Ectodermal cell (in vitro differentiated cells): Measurements from ENCODE around the gene VPS33B.
"Not testable (repeated sequence)": the region's sequence is repeated elsewhere in the genome, so short reads cannot be mapped to it uniquely, and the experiment has no call there.

Source experiments
- H3K27ac ChIP-seq: 2 replicates; pipeline ENCODE4 v1.7.0; 2013; ENCODE audit warnings: mild to moderate bottlenecking, low read depth, low read length; ENCODE audit not compliant: insufficient read depth, poor library complexity, severe bottlenecking
- H3K27me3 ChIP-seq: 2 replicates; pipeline ENCODE4 v1.7.0; 2013; ENCODE audit warnings: mild to moderate bottlenecking, low read length; ENCODE audit not compliant: insufficient read depth, control insufficient read depth, poor library complexity, severe bottlenecking
- H3K36me3 ChIP-seq: one replicate; pipeline ENCODE4 v1.7.0; 2013; ENCODE audit warnings: low read length; ENCODE audit not compliant: control insufficient read depth, insufficient read depth
- H3K4me1 ChIP-seq: one replicate; pipeline ENCODE4 v1.7.0; 2013; ENCODE audit warnings: low read length; ENCODE audit not compliant: control insufficient read depth, insufficient read depth
- H3K4me3 ChIP-seq: 2 replicates; pipeline ENCODE4 v1.7.0; 2013; ENCODE audit warnings: low read depth, low read length, control low read depth; ENCODE audit not compliant: insufficient read depth
- H3K9me3 ChIP-seq: 2 replicates; pipeline ENCODE4 v1.7.0; 2013; ENCODE audit warnings: mild to moderate bottlenecking, low read length, moderate library complexity; ENCODE audit not compliant: control insufficient read depth
- WGBS, 2 experiments: methylation state at CpG; one replicate each; pipeline ENCODE4 v1.1.7; 2013; ENCODE audit warnings: missing lambda C conversion rate in 2 of 2; 5-methylcytosine and 5-hydroxymethylcytosine counted together

VPS33B gene

DNA sequence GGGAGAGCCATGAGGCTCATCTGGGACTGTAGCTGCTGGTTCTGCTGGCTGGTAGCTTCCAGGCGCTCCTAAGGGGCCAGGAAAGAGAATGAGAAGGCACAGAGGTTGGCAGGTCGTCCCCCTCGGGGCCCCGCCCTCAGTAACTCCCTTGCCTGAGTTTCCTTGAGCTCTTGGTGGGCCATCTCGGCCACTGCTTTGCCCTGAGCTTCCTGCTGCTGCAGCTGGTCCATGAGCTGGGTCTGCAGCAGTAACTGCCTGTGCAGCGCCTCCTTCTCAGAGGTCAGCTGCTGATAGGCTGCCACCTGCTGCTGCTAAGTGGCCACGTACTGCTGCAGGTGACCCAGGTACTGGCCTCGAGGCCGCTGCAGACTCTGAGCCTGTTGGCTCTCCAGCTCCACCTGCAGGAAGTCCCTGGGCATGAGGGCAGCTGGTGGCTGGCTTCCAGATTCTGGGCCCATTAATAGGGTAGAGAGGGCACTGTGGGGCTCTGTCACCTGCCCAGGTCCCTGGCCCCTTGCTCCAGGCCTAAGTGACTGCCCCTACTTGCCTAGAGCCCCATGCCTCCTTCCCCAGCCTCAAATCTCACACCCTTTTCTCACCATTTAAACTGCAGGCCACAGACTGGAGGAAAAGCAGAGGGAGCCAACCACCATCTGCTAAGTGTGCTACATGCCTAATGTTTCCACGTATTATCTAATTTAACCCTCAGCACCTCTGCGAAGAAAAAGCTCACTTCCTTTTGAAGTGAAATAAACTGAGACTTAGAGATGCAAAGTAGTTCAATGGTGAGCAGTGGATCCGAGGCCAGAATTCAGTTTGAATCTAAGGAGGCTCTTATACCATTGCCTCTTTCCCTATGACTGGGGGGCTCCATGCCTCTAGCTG lies 10.8 kb upstream of the VPS33B start:
- no peak overlapping the region for H3K4me3 ChIP-seq
- no peaks in the 10 kb centered on the region for H3K27me3 ChIP-seq
- no peaks in the 10 kb centered on the region for H3K36me3 ChIP-seq
- H3K4me1 ChIP-seq: no peaks in the 10 kb centered on the region
- H3K27ac ChIP-seq: no peak overlapping the region
- WGBS, 2 experiments: 44 to 46% methylated on average over 12 of the region's 12 CpGs
- no peaks in the 10 kb centered on the region for H3K9me3 ChIP-seq

DNA sequence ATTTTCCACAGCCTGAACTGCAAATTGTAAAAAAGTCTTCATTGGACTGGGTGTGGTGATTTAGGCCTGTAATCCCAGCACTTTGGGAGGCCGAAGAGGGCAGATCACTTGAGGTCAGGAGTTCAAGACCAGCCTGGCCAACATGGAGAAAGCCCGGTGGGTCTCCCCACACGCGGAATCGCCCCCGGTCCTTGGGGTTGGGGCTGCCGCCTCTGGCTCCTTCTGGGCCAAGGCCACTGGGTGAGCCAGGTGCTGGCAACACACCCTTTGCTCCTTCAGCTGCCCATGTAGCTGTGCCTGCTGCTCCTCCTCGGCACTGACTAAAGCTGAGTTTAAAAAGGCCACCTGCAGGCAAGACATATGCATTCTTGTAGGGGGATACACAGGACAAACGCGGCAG lies 9.4 kb upstream of the VPS33B start:
- H3K4me1 ChIP-seq: no peaks in the 10 kb centered on the region
- no peak overlapping the region for H3K27ac ChIP-seq
- H3K4me3 ChIP-seq: no peak overlapping the region
- H3K36me3 ChIP-seq: no peaks in the 10 kb centered on the region
- no peaks in the 10 kb centered on the region for H3K27me3 ChIP-seq
- H3K9me3 ChIP-seq: no peaks in the 10 kb centered on the region
- whole genome bisulfite sequencing, 2 experiments: 78 to 83% methylated on average over 10 of the region's 10 CpGs

GRCh38 chr15:91027677-91028076 lies 5.3 kb upstream of the VPS33B start:
- 75 to 84% methylated on average over 1 of the region's 1 CpG for WGBS, 2 experiments
- Histone ChIP-seq H3K4me3 (no peak overlapping the region), H3K27me3 (no peaks in the 10 kb centered on the region), H3K9me3 (no peaks in the 10 kb centered on the region), H3K27ac (no peak overlapping the region), H3K4me1 (no peaks in the 10 kb centered on the region), H3K36me3 (no peaks in the 10 kb centered on the region)

DNA sequence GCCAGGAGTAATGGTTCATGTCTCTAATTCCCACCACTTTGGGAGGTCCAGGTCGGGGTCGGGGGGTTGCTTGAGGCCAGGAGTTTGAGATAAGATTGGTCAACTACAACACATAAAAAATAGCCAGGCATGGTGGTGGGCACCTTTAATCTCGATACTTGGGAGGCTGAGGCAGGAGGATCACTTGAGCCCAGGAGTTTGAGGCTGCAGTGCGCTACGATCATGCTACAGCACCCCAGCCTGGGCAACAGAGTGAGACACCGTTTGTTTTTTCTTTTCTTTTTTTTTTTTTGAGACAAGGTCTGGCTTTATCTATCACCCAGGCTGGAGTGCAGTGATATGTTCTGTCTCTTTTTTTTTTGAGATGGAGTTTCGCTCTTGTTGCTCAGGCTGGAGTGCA lies 1.3 kb upstream of the VPS33B start:
- Histone ChIP-seq H3K4me1 (peaks cover 8% of the 10 kb centered on the region), H3K36me3 (no peaks in the 10 kb centered on the region), H3K27me3 (no peaks in the 10 kb centered on the region), H3K9me3 (no peaks in the 10 kb centered on the region), H3K27ac (no peak overlapping the region), H3K4me3 (no peak overlapping the region)
- 91 to 94% methylated on average over 5 to 7 of the region's 7 CpGs for WGBS, 2 experiments

DNA sequence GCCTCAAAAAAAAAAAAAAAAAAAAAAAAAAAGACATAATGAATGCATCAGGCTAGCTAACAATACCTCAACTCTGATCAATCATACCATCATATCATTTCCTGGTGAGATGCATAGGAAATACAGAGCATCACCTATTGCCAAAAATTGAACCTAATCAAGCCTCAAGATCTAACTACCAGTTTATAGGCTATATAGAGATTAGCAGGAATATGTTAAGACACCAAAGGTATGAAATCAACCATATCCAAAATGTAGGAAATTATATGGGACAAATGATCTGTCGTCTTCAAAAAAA lies 387 bp upstream of the VPS33B start:
- H3K4me3 ChIP-seq: peak overlapping the region; percentile 94
- WGBS, 2 experiments: 54 to 67% methylated on average over 1 of the region's 1 CpG
- H3K27ac ChIP-seq: no peak overlapping the region
- no peaks in the 10 kb centered on the region for H3K36me3 ChIP-seq
- no peaks in the 10 kb centered on the region for H3K27me3 ChIP-seq
- H3K4me1 ChIP-seq: peaks cover 8% of the 10 kb centered on the region
- no peaks in the 10 kb centered on the region for H3K9me3 ChIP-seq

DNA sequence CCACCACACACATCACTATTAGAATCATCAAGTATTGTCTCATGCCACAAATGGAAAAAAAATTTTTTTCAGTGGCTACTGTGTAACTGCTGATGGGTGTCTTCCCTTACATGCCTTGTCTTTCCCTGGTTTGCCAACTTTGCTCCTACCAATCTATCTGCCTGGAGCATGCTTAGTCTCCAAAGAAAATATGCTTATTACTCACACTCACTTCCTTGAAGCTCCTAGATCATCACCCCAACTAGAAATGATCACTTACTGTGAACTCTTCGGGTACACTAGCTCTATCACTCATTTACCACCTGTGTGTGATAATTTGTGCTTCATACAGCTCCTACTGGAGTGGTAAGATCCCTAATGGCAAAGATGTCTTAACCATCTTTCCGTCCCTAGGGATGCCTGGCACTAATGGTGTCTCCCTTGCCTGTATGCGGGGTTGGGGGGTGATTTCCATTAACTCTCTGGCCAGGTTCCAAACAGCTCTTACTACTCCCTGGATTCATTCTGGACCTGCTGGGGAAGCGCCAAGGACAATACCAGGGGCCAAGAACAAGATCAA lies 799 bp downstream of the VPS33B start:
- no peak overlapping the region for H3K27ac ChIP-seq
- no peaks in the 10 kb centered on the region for H3K27me3 ChIP-seq
- peak overlapping the region; percentile 94 for H3K4me3 ChIP-seq
- H3K4me1 ChIP-seq: peaks cover 8% of the 10 kb centered on the region
- 18 to 19% methylated on average over 4 of the region's 4 CpGs for WGBS, 2 experiments
- H3K36me3 ChIP-seq: no peaks in the 10 kb centered on the region
- H3K9me3 ChIP-seq: no peaks in the 10 kb centered on the region

- H3K4me1 ChIP-seq: peaks cover 8% of the 10 kb centered on the region
- WGBS, 2 experiments: 80 to 99% methylated on average over 3 of the region's 3 CpGs
- no peak overlapping the region for H3K27ac ChIP-seq
- H3K4me3 ChIP-seq: no peak overlapping the region
- H3K27me3 ChIP-seq: no peaks in the 10 kb centered on the region
- H3K36me3 ChIP-seq: no peaks in the 10 kb centered on the region
- H3K9me3 ChIP-seq: no peaks in the 10 kb centered on the region
Measured at GRCh38 chr15:91018158-91018557, 4.2 kb downstream of the VPS33B start.

DNA sequence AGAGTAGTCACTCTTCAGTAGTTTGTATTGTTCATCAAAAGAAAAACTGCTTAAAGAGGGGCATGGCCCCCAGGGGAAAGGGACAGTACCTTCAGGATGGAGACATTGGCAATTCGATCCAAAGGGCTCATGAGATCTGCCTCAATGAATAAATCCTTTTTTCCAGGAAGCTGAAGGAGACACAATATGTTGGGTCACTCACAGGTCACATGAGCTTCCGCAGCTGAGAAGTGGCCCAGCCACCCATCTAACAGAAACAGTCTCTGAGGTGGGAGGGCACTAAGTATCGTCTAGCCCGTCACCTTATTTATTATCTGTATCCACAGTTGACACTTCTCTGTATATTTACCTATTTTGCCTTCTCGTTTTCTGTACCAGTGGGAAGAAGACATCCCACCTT lies 4.7 kb downstream of the VPS33B start:
- H3K27ac ChIP-seq: no peak overlapping the region
- H3K36me3 ChIP-seq: no peaks in the 10 kb centered on the region
- H3K4me1 ChIP-seq: peaks cover 8% of the 10 kb centered on the region
- no peak overlapping the region for H3K4me3 ChIP-seq
- H3K9me3 ChIP-seq: no peaks in the 10 kb centered on the region
- no peaks in the 10 kb centered on the region for H3K27me3 ChIP-seq
- WGBS, 2 experiments: 93% methylated on average over 5 of the region's 5 CpGs

DNA sequence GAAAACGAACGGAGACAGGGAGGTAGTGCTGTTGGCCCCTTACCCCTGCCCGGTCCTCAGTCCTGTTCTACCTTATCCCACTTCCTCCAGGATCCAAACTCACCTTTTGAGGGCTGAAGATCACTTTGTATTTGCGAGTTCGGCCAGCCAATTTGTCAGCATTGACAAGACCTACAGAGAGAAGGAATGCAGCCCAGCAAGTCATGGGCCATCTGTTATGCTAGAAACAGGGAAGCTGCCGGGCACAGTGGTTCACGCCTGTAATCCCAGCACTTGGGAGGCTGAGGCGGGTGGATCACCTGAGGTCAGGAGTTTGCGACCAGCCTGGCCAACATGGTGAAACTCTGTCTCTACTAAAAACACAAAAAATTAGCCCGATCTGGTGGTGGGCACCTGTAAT lies 8.7 kb downstream of the VPS33B start:
- not testable (repeated sequence) for H3K9me3 ChIP-seq, H3K36me3 ChIP-seq, H3K4me3 ChIP-seq, H3K27me3 ChIP-seq, H3K27ac ChIP-seq, H3K4me1 ChIP-seq
- WGBS, 2 experiments: 91 to 97% methylated on average over 10 of the region's 10 CpGs

- H3K36me3 ChIP-seq: peaks cover 26% of the 10 kb centered on the region
- 93 to 96% methylated on average over 3 of the region's 3 CpGs for WGBS, 2 experiments
Measured at GRCh38 chr15:91007266-91007665, 15.1 kb downstream of the VPS33B start.

More at GRCh38 chr15:91007266-91007665, 15.1 kb downstream of the VPS33B start:
- Histone ChIP-seq H3K27ac (no peak overlapping the region), H3K4me3 (no peak overlapping the region), H3K9me3 (no peaks in the 10 kb centered on the region), H3K27me3 (no peaks in the 10 kb centered on the region), H3K4me1 (no peaks in the 10 kb centered on the region)
